H1 (cell line): Measurements from ENCODE around the gene TXLNB. TPM values are rescaled to one million over a fixed set of nuclear protein-coding genes. Genes with fewer than 3 reads are reported as not detected.

Experiments used
- CTCF ChIA-PET: fragments of 300-600 bp; sonication (Branson Sonifier 250); formaldehyde crosslinking; loops from one replicate; lab custom pipeline; 2021; ENCODE audit not compliant: partially characterized antibody; lab: Charles Lee
- POLR2A ChIA-PET: fragments of 300-600 bp; sonication (Branson Sonifier 250); formaldehyde crosslinking; loops from one replicate; lab custom pipeline; 2021; ENCODE audit warnings: inconsistent platforms; ENCODE audit not compliant: partially characterized antibody; lab: Charles Lee
- DNase-seq, 2 experiments: peaks; one replicate each; pipeline versions ENCODE4 v3.0.0 to v3.0.0-alpha.2; 2010 to 2022; ENCODE audit warnings: low spot score in 2 of 2, low read depth in 1 of 2, mixed read lengths in 1 of 2
- FAIRE-seq: peaks from 2 replicates; lab custom pipeline; 2011; peaks lifted over from hg19 to GRCh38; lab: Jason Lieb, UNC
- H2AFZ ChIP-seq: 2 replicates; pipeline ENCODE4 v1.8.1; 2012; ENCODE audit warnings: low read length, inconsistent platforms
- H2AK5ac ChIP-seq: 2 replicates; pipeline ENCODE4 v1.6.1; 2013; ENCODE audit warnings: low read depth, low read length
- H2BK120ac ChIP-seq: replicated peaks from 2 replicates; pipeline ENCODE3; 2013; ENCODE audit warnings: low read depth, low read length, inconsistent platforms
- H2BK12ac ChIP-seq: 2 replicates; pipeline ENCODE4 v1.6.1; 2013; ENCODE audit warnings: low read depth, low read length
- H2BK15ac ChIP-seq: 2 replicates; pipeline ENCODE4 v1.6.1; 2013; ENCODE audit warnings: low read length
- H2BK20ac ChIP-seq: 2 replicates; pipeline ENCODE4 v1.6.1; 2013; ENCODE audit warnings: low read length
- H2BK5ac ChIP-seq: 2 replicates; pipeline ENCODE4 v1.6.1; 2013; ENCODE audit warnings: low read depth, low read length
- H3K14ac ChIP-seq: 2 replicates; pipeline ENCODE4 v1.6.1; 2013; ENCODE audit warnings: inconsistent platforms; ENCODE audit not compliant: insufficient read length
- H3K18ac ChIP-seq: 2 replicates; pipeline ENCODE4 v1.6.1; 2013; ENCODE audit warnings: low read length; ENCODE audit errors: extremely low read depth
- H3K23ac ChIP-seq: 2 replicates; pipeline ENCODE4 v1.6.1; 2013; ENCODE audit warnings: inconsistent platforms; ENCODE audit not compliant: insufficient read length
- H3K23me2 ChIP-seq: 2 replicates; pipeline ENCODE4 v1.6.1; 2013; ENCODE audit warnings: low read depth, low read length
- H3K27ac ChIP-seq: 2 replicates; pipeline ENCODE4 v1.6.1; 2011; ENCODE audit warnings: low read depth, low read length, inconsistent platforms
- H3K27me3 ChIP-seq, 4 experiments: replicated peaks in 1 of 4; 1 replicate in 1 of 4; 2 replicates in 3 of 4; pipeline versions ENCODE4 v1.6.1 to v1.8.1; 2011 to 2013; ENCODE audit warnings: low read length in 3 of 4, mild to moderate bottlenecking in 3 of 4, inconsistent platforms in 2 of 4, mixed read lengths in 2 of 4, moderate library complexity in 1 of 4; ENCODE audit not compliant: control insufficient read depth in 3 of 4, insufficient read depth in 3 of 4; ENCODE audit errors: extremely low read depth in 1 of 4
- H3K36me3 ChIP-seq, 4 experiments: 2 replicates each; pipeline versions ENCODE4 v1.6.1 to v1.8.1; 2011 to 2013; ENCODE audit warnings: mild to moderate bottlenecking in 4 of 4, low read length in 3 of 4, moderate library complexity in 2 of 4, control low read depth in 1 of 4, inconsistent platforms in 1 of 4; ENCODE audit not compliant: insufficient read depth in 4 of 4, control insufficient read depth in 2 of 4
- H3K4ac ChIP-seq: replicated peaks from 2 replicates; pipeline ENCODE3; 2013; ENCODE audit warnings: low read length, low read depth, mixed read lengths, inconsistent platforms; ENCODE audit not compliant: insufficient read length
- H3K4me1 ChIP-seq, 4 experiments: replicated peaks in 1 of 4; 1 replicate in 1 of 4; 2 replicates in 3 of 4; pipeline versions ENCODE4 v1.6.1 to v1.8.1; 2011 to 2013; ENCODE audit warnings: low read length in 3 of 4, inconsistent platforms in 2 of 4, mixed read lengths in 1 of 4; ENCODE audit not compliant: insufficient read depth in 4 of 4, control insufficient read depth in 3 of 4
- H3K4me2 ChIP-seq, 2 experiments: 2 replicates each; pipeline versions ENCODE4 v1.6.1 to v1.8.1; 2011 to 2013; ENCODE audit warnings: low read depth in 2 of 2, low read length in 2 of 2, control low read depth in 1 of 2, inconsistent platforms in 1 of 2, mild to moderate bottlenecking in 1 of 2; ENCODE audit not compliant: insufficient read depth in 1 of 2
- H3K4me3 ChIP-seq, 4 experiments: fragments of 200-600, 300-600 bp in 1 of 4; sonication (generic), shearing (Covaris generic), sonication (Bioruptor Twin) in 1 of 4; 2 replicates each; pipeline versions ENCODE4 v1.5.1 to v1.8.1; 2011 to 2016; ENCODE audit warnings: low read length in 4 of 4, low read depth in 3 of 4, control low read depth in 2 of 4, inconsistent platforms in 2 of 4, mild to moderate bottlenecking in 2 of 4, mixed read lengths in 1 of 4, moderate library complexity in 1 of 4; ENCODE audit not compliant: insufficient read depth in 2 of 4; ENCODE audit errors: extremely low read depth in 1 of 4
- H3K56ac ChIP-seq: replicated peaks from 2 replicates; pipeline ENCODE3; 2013; ENCODE audit warnings: low read depth, mild to moderate bottlenecking, mixed read lengths, low read length, inconsistent platforms; ENCODE audit not compliant: insufficient read length
- H3K79me1 ChIP-seq: 2 replicates; pipeline ENCODE4 v1.6.1; 2013; ENCODE audit warnings: low read depth, low read length, control low read depth
- H3K79me2 ChIP-seq, 2 experiments: 2 replicates each; pipeline versions ENCODE4 v1.6.1 to v1.8.1; 2012 to 2013; ENCODE audit warnings: low read length in 2 of 2, mild to moderate bottlenecking in 2 of 2, inconsistent platforms in 1 of 2; ENCODE audit not compliant: insufficient read depth in 2 of 2, control insufficient read depth in 1 of 2
- H3K9ac ChIP-seq, 4 experiments: replicated peaks in 1 of 4; 1 replicate in 1 of 4; 2 replicates in 3 of 4; pipeline versions ENCODE4 v1.6.1 to v1.8.1; 2011 to 2013; ENCODE audit warnings: low read depth in 3 of 4, low read length in 3 of 4, control low read depth in 2 of 4, mild to moderate bottlenecking in 2 of 4, moderate library complexity in 2 of 4, inconsistent platforms in 1 of 4; ENCODE audit errors: extremely low read depth in 1 of 4
- H3K9me3 ChIP-seq, 2 experiments: 2 replicates each; pipeline versions ENCODE4 v1.6.1 to v1.8.1; 2012 to 2013; ENCODE audit warnings: mild to moderate bottlenecking in 2 of 2, moderate library complexity in 2 of 2, control low read depth in 1 of 2, inconsistent platforms in 1 of 2, low read depth in 1 of 2, low read length in 1 of 2, mixed read lengths in 1 of 2; ENCODE audit not compliant: insufficient read depth in 2 of 2
- H4K20me1 ChIP-seq, 2 experiments: replicated peaks in 1 of 2; 2 replicates each; pipeline versions ENCODE3 to v1.8.1; 2011 to 2013; ENCODE audit warnings: inconsistent platforms in 2 of 2, low read length in 2 of 2, mild to moderate bottlenecking in 1 of 2; ENCODE audit not compliant: insufficient read depth in 2 of 2, control insufficient read depth in 1 of 2
- H4K5ac ChIP-seq: 2 replicates; pipeline ENCODE4 v1.6.1; 2013; ENCODE audit warnings: low read length, low read depth, mixed read lengths, inconsistent platforms; ENCODE audit not compliant: insufficient read length
- H4K8ac ChIP-seq: 2 replicates; pipeline ENCODE4 v1.8.0; 2013; ENCODE audit warnings: mild to moderate bottlenecking, moderate library complexity, low read length, inconsistent platforms; ENCODE audit not compliant: insufficient read depth; ENCODE audit errors: extremely low read depth
- H4K91ac ChIP-seq: replicated peaks from 2 replicates; pipeline ENCODE3; 2013; ENCODE audit warnings: low read length, mixed read lengths, inconsistent platforms; ENCODE audit not compliant: insufficient read length
- NANOG ChIP-seq: IDR thresholded peaks from 2 replicates; pipeline ENCODE4 v1.6.1; 2011; ENCODE audit warnings: low read length, low read depth, mild to moderate bottlenecking, inconsistent platforms; ENCODE audit not compliant: insufficient read depth, poor library complexity, severe bottlenecking
- RXRA ChIP-seq: IDR thresholded peaks from 2 replicates; pipeline ENCODE4 v1.6.1; 2011; ENCODE audit warnings: low read depth, mild to moderate bottlenecking, low read length, moderate library complexity; ENCODE audit not compliant: insufficient read depth
- WGBS, 2 experiments: shearing (Covaris generic) in 1 of 2; methylation state at CpG; one replicate each; pipeline versions ENCODE4 v1.1.6 to v1.1.7; 2013 to 2015; ENCODE audit warnings: low lambda C conversion rate in 2 of 2, mixed read lengths in 2 of 2, inconsistent platforms in 1 of 2, low coverage in 1 of 2, missing lambda C conversion rate in 1 of 2; ENCODE audit not compliant: insufficient replicate concordance in 2 of 2, insufficient coverage in 1 of 2, insufficient read length in 1 of 2; ENCODE audit errors: extremely low coverage in 1 of 2, missing lambda C conversion rate in 1 of 2; 5-methylcytosine and 5-hydroxymethylcytosine counted together
- polyA plus RNA-seq, 7 experiments: library from polyadenylated mRNA; depleted of rRNA in 3 of 7; stranded (reverse) in 5 of 7; unstranded in 2 of 7; fragments of >200 nt in 5 of 7; fragments of 200-250 nt in 2 of 7; gene quantifications; 1 replicate in 5 of 7; 2 replicates in 1 of 7; 4 replicates in 1 of 7; pipeline versions ENCODE4 v1.2.1 to v1.2.3, GENCODE V29; 2011 to 2013; ENCODE audit warnings: missing spikeins in 2 of 7, mixed read lengths in 2 of 7
- total RNA-seq: library from RNA; stranded (reverse); fragmentation: NEBNext Ultra II Directional; extraction: Animal tissue kit (Norgen Biotek cat#: 25700); gene quantifications from 2 replicates; pipeline ENCODE4 v1.2.1, GENCODE V29; 2021

Gene TXLNB
- total and polyA plus RNA-seq, 2 of the 8 experiments (the other 6 are each of a cell fraction or from before 2014, with no cell fraction given): 0.05 to 0.17 TPM

DNA sequence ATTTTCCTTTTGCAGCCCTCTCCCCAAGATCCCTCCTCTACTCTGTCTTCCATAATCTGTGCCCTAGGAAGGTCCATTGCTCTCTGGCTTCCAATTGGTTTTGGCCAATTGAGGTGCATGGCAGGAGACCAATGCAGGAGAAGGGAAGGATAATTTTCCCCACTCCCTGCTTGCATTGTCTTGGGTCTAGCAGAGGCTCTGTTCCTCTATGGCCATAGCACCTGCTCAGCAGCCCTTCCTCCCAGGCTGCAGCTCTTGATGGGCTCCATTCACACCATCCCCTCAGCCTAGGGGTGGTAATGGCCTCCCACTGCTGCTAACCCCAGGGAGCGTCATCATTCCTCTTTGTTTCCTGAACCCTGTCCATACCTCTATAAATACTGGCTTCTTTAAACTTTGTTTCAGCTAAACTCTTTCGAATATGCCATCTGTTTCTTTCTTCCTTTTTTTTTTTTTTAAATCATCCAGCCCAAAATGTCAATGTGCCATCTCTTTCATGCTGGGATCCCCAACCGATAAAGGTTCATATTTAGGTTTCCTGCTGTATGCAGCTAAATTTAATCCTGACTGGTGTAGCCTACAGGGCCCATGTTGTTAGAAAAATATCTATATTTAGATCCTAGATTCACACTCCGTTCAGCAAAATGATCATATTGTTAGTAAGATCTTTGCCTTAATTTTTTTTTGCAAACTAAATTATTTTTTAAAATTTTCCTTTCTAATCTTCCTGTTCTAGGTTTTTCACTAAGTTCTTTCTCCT, 93.1 kb downstream of the TXLNB start:
- no peak overlapping the region for H2AFZ ChIP-seq
- TF ChIP-seq RXRA (no peak), NANOG (peak; percentile 13)
- TF ChIP-seq, all 59 proteins: peak for 1
- H2BK120ac ChIP-seq: no peak overlapping the region

More for the DNA sequence above, 93.1 kb downstream of the TXLNB start:
- H3K27me3 ChIP-seq: no peaks in the 10 kb centered on the region
- H2BK20ac ChIP-seq: no peak overlapping the region
- H4K20me1 ChIP-seq: no peaks in the 10 kb centered on the region
- H3K4ac ChIP-seq: no peak overlapping the region
- H3K56ac ChIP-seq: no peak overlapping the region
- WGBS, 2 experiments: 88% methylated on average over 4 of the region's 4 CpGs; no CpG with 5 or more reads in 1 of the 2 experiments
- no peak for DNase-seq
- FAIRE-seq: no peak
- 0 out of 2 replicates have a peak overlapping the region, but pooled peaks have one; percentile 64 for H2BK12ac ChIP-seq
- H4K8ac ChIP-seq: no peak overlapping the region; the same call in 1 of the 2 replicates
- H3K79me2 ChIP-seq: no peaks in the 10 kb centered on the region
- H3K9ac ChIP-seq: no peak overlapping the region
- CTCF ChIA-PET: interaction anchor here (0.7 to 1.1 kb wide), 3 partner anchors 52 to 167 kb away, joined by 3 to 4 read pairs (median 3); no protein-coding TSS in a partner anchor
- H4K91ac ChIP-seq: no peak overlapping the region
- H4K5ac ChIP-seq: no peak overlapping the region
- peaks cover 0 to 3% (median 0%) of the 10 kb centered on the region in 4 experiments; a peak in 1 of 7 replicates for H3K4me1 ChIP-seq
- no peaks in the 10 kb centered on the region; the same call in 1 of the 2 replicates for H3K23me2 ChIP-seq
- 0 out of 2 replicates have a peak overlapping the region, but pooled peaks have one; percentile 21 for H2BK5ac ChIP-seq
- H3K4me3 ChIP-seq: no peak overlapping the region
- no peak overlapping the region for H3K4me2 ChIP-seq
- no peaks in the 10 kb centered on the region for H3K79me1 ChIP-seq
- POLR2A ChIA-PET: no interaction called here
- H2AK5ac ChIP-seq: no peak overlapping the region
- H3K23ac ChIP-seq: no peak overlapping the region
- H3K14ac ChIP-seq: no peak overlapping the region
- no peaks in the 10 kb centered on the region for H3K36me3 ChIP-seq
- no peak overlapping the region for H2BK15ac ChIP-seq
- no peak overlapping the region for H3K18ac ChIP-seq
- no peak overlapping the region for H3K27ac ChIP-seq
- H3K9me3 ChIP-seq: no peaks in the 10 kb centered on the region
